ENCODE results near the gene GRAMD1C. TPM values are rescaled to one million over a fixed set of nuclear protein-coding genes. Genes with fewer than 3 reads are reported as not detected.

GRAMD1C gene
- 0.80 TPM for polyA plus RNA-seq (2013, experiment 1 of 2)
- polyA plus RNA-seq (2013, experiment 2 of 2): 0.53 TPM

- no peaks in the 10 kb centered on the region for H3K27me3 ChIP-seq (ENCODE audit: insufficient read depth, low read length, poor library complexity)
- peak; percentile 94 for DNase-seq
- peak within 1 kb of the TSS; percentile 56 for H3K56ac ChIP-seq (ENCODE audit: low read length)
- WGBS (ENCODE audit: extremely low coverage, insufficient coverage, low lambda C conversion rate): no CpG with 5 or more reads among the region's 48 CpGs
- H2BK120ac ChIP-seq (ENCODE audit: low read depth, low read length): no peak within 1 kb of the TSS
- no peak within 1 kb of the TSS for H2AK5ac ChIP-seq (ENCODE audit: low read length)
- H3K79me2 ChIP-seq (ENCODE audit: control insufficient read depth, insufficient read depth, low read length): no peaks in the 10 kb centered on the region
- H3K23ac ChIP-seq (ENCODE audit: low read length): no peak within 1 kb of the TSS
- H2BK15ac ChIP-seq (replicated peaks; ENCODE audit: low read depth): no peak within 1 kb of the TSS
- no peak within 1 kb of the TSS for H2BK5ac ChIP-seq (ENCODE audit: low read length)
- no peak within 1 kb of the TSS for H3K18ac ChIP-seq (ENCODE audit: low read length)
- peak within 1 kb of the TSS; percentile 48 for H3K9ac ChIP-seq (ENCODE audit: low read length)
- H3K4me2 ChIP-seq (ENCODE audit: low read length): peak within 1 kb of the TSS; percentile 39
- H4K8ac ChIP-seq (ENCODE audit: low read depth, low read length): no peak within 1 kb of the TSS
- H4K5ac ChIP-seq (ENCODE audit: low read length): no peak within 1 kb of the TSS
- no peak within 1 kb of the TSS for H3K4ac ChIP-seq (ENCODE audit: low read depth, low read length)
- no peaks in the 10 kb centered on the region for H3K4me1 ChIP-seq (ENCODE audit: control insufficient read depth, low read depth, low read length)
- H3K79me1 ChIP-seq (ENCODE audit: low read length): no peaks in the 10 kb centered on the region
- H3K27ac ChIP-seq (ENCODE audit: low read depth, low read length): no peak within 1 kb of the TSS
- no peaks in the 10 kb centered on the region for H3K36me3 ChIP-seq (ENCODE audit: control insufficient read depth, insufficient read depth, low read length)
- peak within 1 kb of the TSS; percentile 61 for H3K4me3 ChIP-seq (ENCODE audit: low read length)
Measured at GRCh38 chr3:113838631-113839209, at the start of gene GRAMD1C. Gene GRAMD1C, plus strand, starts transcription at chr3:113838788. Its CDS starts 122 bp downstream, at chr3:113838910.

- Histone ChIP-seq H3K4me3 (ENCODE audit: low read length) (no peak overlapping the region), H3K4ac (ENCODE audit: low read depth, low read length) (no peak overlapping the region), H3K18ac (ENCODE audit: low read length) (no peak overlapping the region), H3K56ac (ENCODE audit: low read length) (no peak overlapping the region), H3K27ac (ENCODE audit: low read depth, low read length) (no peak overlapping the region), H2BK5ac (ENCODE audit: low read length) (no peak overlapping the region), H3K27me3 (ENCODE audit: insufficient read depth, low read length, poor library complexity) (no peaks in the 10 kb centered on the region), H3K79me1 (ENCODE audit: low read length) (no peaks in the 10 kb centered on the region), H2BK15ac (replicated peaks; ENCODE audit: low read depth) (no peak overlapping the region), H4K5ac (ENCODE audit: low read length) (no peak overlapping the region), H3K79me2 (ENCODE audit: control insufficient read depth, insufficient read depth, low read length) (no peaks in the 10 kb centered on the region), H3K36me3 (ENCODE audit: control insufficient read depth, insufficient read depth, low read length) (no peaks in the 10 kb centered on the region), H2BK120ac (ENCODE audit: low read depth, low read length) (no peak overlapping the region), H3K23ac (ENCODE audit: low read length) (no peak overlapping the region), H3K4me2 (ENCODE audit: low read length) (no peak overlapping the region), H2AK5ac (ENCODE audit: low read length) (no peak overlapping the region), H3K4me1 (ENCODE audit: control insufficient read depth, low read depth, low read length) (no peaks in the 10 kb centered on the region), H3K9ac (ENCODE audit: low read length) (no peak overlapping the region), H4K8ac (ENCODE audit: low read depth, low read length) (no peak overlapping the region)
- DNase-seq: no peak
Measured at GRCh38 chr3:113791381-113791780, 47.2 kb upstream of the GRAMD1C start.

GRCh38 chr3:113794526-113794925 is 44.1 kb upstream of the GRAMD1C start:
- no peak overlapping the region for H4K8ac ChIP-seq (ENCODE audit: low read depth, low read length)
- no peak overlapping the region for H3K56ac ChIP-seq (ENCODE audit: low read length)
- WGBS (ENCODE audit: extremely low coverage, insufficient coverage, low lambda C conversion rate): no CpG with 5 or more reads among the region's 4 CpGs
- H3K4me3 ChIP-seq (ENCODE audit: low read length): no peak overlapping the region
- peaks cover 2% of the 10 kb centered on the region for H3K36me3 ChIP-seq (ENCODE audit: control insufficient read depth, insufficient read depth, low read length)
- H3K4me2 ChIP-seq (ENCODE audit: low read length): no peak overlapping the region
- H3K79me2 ChIP-seq (ENCODE audit: control insufficient read depth, insufficient read depth, low read length): no peaks in the 10 kb centered on the region
- no peak overlapping the region for H2BK5ac ChIP-seq (ENCODE audit: low read length)
- no peak overlapping the region for H3K18ac ChIP-seq (ENCODE audit: low read length)
- DNase-seq: no peak
- no peak overlapping the region for H2AK5ac ChIP-seq (ENCODE audit: low read length)
- no peak overlapping the region for H2BK15ac ChIP-seq (replicated peaks; ENCODE audit: low read depth)
- H4K5ac ChIP-seq (ENCODE audit: low read length): no peak overlapping the region
- H3K79me1 ChIP-seq (ENCODE audit: low read length): no peaks in the 10 kb centered on the region
- no peak overlapping the region for H3K23ac ChIP-seq (ENCODE audit: low read length)
- no peak overlapping the region for H3K9ac ChIP-seq (ENCODE audit: low read length)
- no peak overlapping the region for H3K27ac ChIP-seq (ENCODE audit: low read depth, low read length)
- H3K27me3 ChIP-seq (ENCODE audit: insufficient read depth, low read length, poor library complexity): no peaks in the 10 kb centered on the region
- no peak overlapping the region for H3K4ac ChIP-seq (ENCODE audit: low read depth, low read length)
- H3K4me1 ChIP-seq (ENCODE audit: control insufficient read depth, low read depth, low read length): no peaks in the 10 kb centered on the region
- no peak overlapping the region for H2BK120ac ChIP-seq (ENCODE audit: low read depth, low read length)

- Histone ChIP-seq H3K9ac (ENCODE audit: low read length) (no peak overlapping the region), H2BK15ac (replicated peaks; ENCODE audit: low read depth) (no peak overlapping the region), H3K79me2 (ENCODE audit: control insufficient read depth, insufficient read depth, low read length) (no peaks in the 10 kb centered on the region), H3K4me2 (ENCODE audit: low read length) (no peak overlapping the region), H3K4ac (ENCODE audit: low read depth, low read length) (no peak overlapping the region), H4K5ac (ENCODE audit: low read length) (no peak overlapping the region), H2AK5ac (ENCODE audit: low read length) (no peak overlapping the region), H3K56ac (ENCODE audit: low read length) (no peak overlapping the region), H3K4me3 (ENCODE audit: low read length) (no peak overlapping the region), H3K36me3 (ENCODE audit: control insufficient read depth, insufficient read depth, low read length) (peaks cover 2% of the 10 kb centered on the region), H4K8ac (ENCODE audit: low read depth, low read length) (no peak overlapping the region), H3K18ac (ENCODE audit: low read length) (no peak overlapping the region), H2BK120ac (ENCODE audit: low read depth, low read length) (no peak overlapping the region), H3K27ac (ENCODE audit: low read depth, low read length) (no peak overlapping the region), H3K79me1 (ENCODE audit: low read length) (no peaks in the 10 kb centered on the region), H3K23ac (ENCODE audit: low read length) (no peak overlapping the region), H3K4me1 (ENCODE audit: control insufficient read depth, low read depth, low read length) (no peaks in the 10 kb centered on the region), H3K27me3 (ENCODE audit: insufficient read depth, low read length, poor library complexity) (no peaks in the 10 kb centered on the region), H2BK5ac (ENCODE audit: low read length) (no peak overlapping the region)
- no CpG with 5 or more reads among the region's 4 CpGs for WGBS (ENCODE audit: extremely low coverage, insufficient coverage, low lambda C conversion rate)
- no peak for DNase-seq
Measured at GRCh38 chr3:113795693-113796092, 42.9 kb upstream of the GRAMD1C start.

- H2BK5ac ChIP-seq (ENCODE audit: low read length): no peak overlapping the region
- H4K5ac ChIP-seq (ENCODE audit: low read length): no peak overlapping the region
- H3K4ac ChIP-seq (ENCODE audit: low read depth, low read length): no peak overlapping the region
- H2BK120ac ChIP-seq (ENCODE audit: low read depth, low read length): no peak overlapping the region
- H3K4me1 ChIP-seq (ENCODE audit: control insufficient read depth, low read depth, low read length): no peaks in the 10 kb centered on the region
- no peak overlapping the region for H3K56ac ChIP-seq (ENCODE audit: low read length)
- no peaks in the 10 kb centered on the region for H3K79me1 ChIP-seq (ENCODE audit: low read length)
- no peak overlapping the region for H2BK15ac ChIP-seq (replicated peaks; ENCODE audit: low read depth)
- no peaks in the 10 kb centered on the region for H3K27me3 ChIP-seq (ENCODE audit: insufficient read depth, low read length, poor library complexity)
- H4K8ac ChIP-seq (ENCODE audit: low read depth, low read length): no peak overlapping the region
- no CpG with 5 or more reads among the region's 3 CpGs for WGBS (ENCODE audit: extremely low coverage, insufficient coverage, low lambda C conversion rate)
- no peak overlapping the region for H3K4me3 ChIP-seq (ENCODE audit: low read length)
- no peak for DNase-seq
- H2AK5ac ChIP-seq (ENCODE audit: low read length): no peak overlapping the region
- no peak overlapping the region for H3K18ac ChIP-seq (ENCODE audit: low read length)
- peaks cover 2% of the 10 kb centered on the region for H3K36me3 ChIP-seq (ENCODE audit: control insufficient read depth, insufficient read depth, low read length)
- H3K27ac ChIP-seq (ENCODE audit: low read depth, low read length): no peak overlapping the region
- H3K79me2 ChIP-seq (ENCODE audit: control insufficient read depth, insufficient read depth, low read length): no peaks in the 10 kb centered on the region
- no peak overlapping the region for H3K23ac ChIP-seq (ENCODE audit: low read length)
- no peak overlapping the region for H3K9ac ChIP-seq (ENCODE audit: low read length)
- H3K4me2 ChIP-seq (ENCODE audit: low read length): no peak overlapping the region
Measured at GRCh38 chr3:113802795-113803455, 35.7 kb upstream of the GRAMD1C start.

GRCh38 chr3:113804661-113805060 is 33.9 kb upstream of the GRAMD1C start:
- H3K79me1 ChIP-seq (ENCODE audit: low read length): no peaks in the 10 kb centered on the region
- no peak overlapping the region for H3K23ac ChIP-seq (ENCODE audit: low read length)
- no peak overlapping the region for H3K9ac ChIP-seq (ENCODE audit: low read length)
- no peaks in the 10 kb centered on the region for H3K27me3 ChIP-seq (ENCODE audit: insufficient read depth, low read length, poor library complexity)
- no peaks in the 10 kb centered on the region for H3K36me3 ChIP-seq (ENCODE audit: control insufficient read depth, insufficient read depth, low read length)
- H3K79me2 ChIP-seq (ENCODE audit: control insufficient read depth, insufficient read depth, low read length): no peaks in the 10 kb centered on the region
- H2AK5ac ChIP-seq (ENCODE audit: low read length): no peak overlapping the region
- H3K27ac ChIP-seq (ENCODE audit: low read depth, low read length): no peak overlapping the region
- H3K4me3 ChIP-seq (ENCODE audit: low read length): no peak overlapping the region
- no peak overlapping the region for H2BK5ac ChIP-seq (ENCODE audit: low read length)
- WGBS (ENCODE audit: extremely low coverage, insufficient coverage, low lambda C conversion rate): no CpG with 5 or more reads among the region's 4 CpGs
- no peak overlapping the region for H2BK120ac ChIP-seq (ENCODE audit: low read depth, low read length)
- no peak overlapping the region for H3K56ac ChIP-seq (ENCODE audit: low read length)
- no peak overlapping the region for H2BK15ac ChIP-seq (replicated peaks; ENCODE audit: low read depth)
- H3K4me2 ChIP-seq (ENCODE audit: low read length): no peak overlapping the region
- no peak overlapping the region for H3K18ac ChIP-seq (ENCODE audit: low read length)
- no peaks in the 10 kb centered on the region for H3K4me1 ChIP-seq (ENCODE audit: control insufficient read depth, low read depth, low read length)
- DNase-seq: no peak
- H3K4ac ChIP-seq (ENCODE audit: low read depth, low read length): no peak overlapping the region
- no peak overlapping the region for H4K8ac ChIP-seq (ENCODE audit: low read depth, low read length)
- H4K5ac ChIP-seq (ENCODE audit: low read length): no peak overlapping the region
